Upper lobe of left lung (tissue), 6 donors: ENCODE data around the gene ATP8B3. TPM values are rescaled to one million over a fixed set of nuclear protein-coding genes. Genes with fewer than 3 reads are reported as not detected.

ENCODE experiments used
- ATAC-seq, 2 donors: fragments of 200-7000 bp; cut with Tn5 transposase; one replicate each; pipeline ENCODE4 v1.9.1; 2022; ENCODE audit warnings: mild to moderate bottlenecking in 2 of 2, moderate library complexity in 2 of 2; ENCODE audit not compliant: low FRiP score in 2 of 2
- DNase-seq, 2 donors: peaks; one replicate each; pipeline ENCODE4 v3.0.0-alpha.2; 2019 to 2020
- H3K27ac ChIP-seq, 4 donors: fragments of 200-600 bp; sonication (generic); one replicate each; pipeline ENCODE4 v1.5.1; 2016 to 2019
- H3K27me3 ChIP-seq, 4 donors: fragments of 200-600 bp; sonication (generic); one replicate each; pipeline ENCODE4 v1.5.1; 2017 to 2019
- H3K36me3 ChIP-seq, 4 donors: fragments of 200-600 bp; sonication (generic); one replicate each; pipeline ENCODE4 v1.5.1; 2016 to 2019
- H3K4me1 ChIP-seq, 4 donors: fragments of 200-600 bp; sonication (generic); one replicate each; pipeline ENCODE4 v1.5.1; 2018 to 2019
- H3K4me3 ChIP-seq, 4 donors: fragments of 200-600 bp; sonication (generic); one replicate each; pipeline ENCODE4 v1.5.1; 2017 to 2019; ENCODE audit warnings: mild to moderate bottlenecking in 2 of 4, moderate library complexity in 1 of 4
- H3K9me3 ChIP-seq, 4 donors: fragments of 200-600 bp; sonication (generic); one replicate each; pipeline ENCODE4 v1.5.1; 2018 to 2019
- CTCF ChIP-seq, 6 experiments: fragments of 450-650 bp in 4 of 6; fragments of 200-600 bp in 2 of 6; sonication (generic) in 2 of 6; IDR thresholded peaks; one replicate each; pipeline ENCODE4 v1.5.1; 2016 to 2019; ENCODE audit warnings: antibody characterized with exemption in 6 of 6
- EP300 ChIP-seq, 4 donors: sonication (generic); formaldehyde crosslinking; IDR thresholded peaks; one replicate each; pipeline ENCODE4 v1.5.1; 2017; ENCODE audit warnings: antibody characterized with exemption in 4 of 4, control low read depth in 2 of 4
- POLR2A ChIP-seq, 4 donors: fragments of 450-650 bp; IDR thresholded peaks; one replicate each; pipeline ENCODE4 v1.5.1; 2016 to 2017; ENCODE audit warnings: antibody characterized with exemption in 4 of 4, mild to moderate bottlenecking in 2 of 4
- POLR2AphosphoS5 ChIP-seq, 2 donors: sonication (generic); formaldehyde crosslinking; IDR thresholded peaks; one replicate each; pipeline ENCODE4 v1.5.1; 2017; ENCODE audit warnings: antibody characterized with exemption in 2 of 2
- WGBS, 2 donors: methylation state at CpG; one replicate each; pipeline ENCODE4 v1.1.5; 2017 to 2018; 5-methylcytosine and 5-hydroxymethylcytosine counted together
- total RNA-seq, 6 donors: library from RNA; depleted of rRNA in 4 of 6; stranded (reverse); fragments of >200 nt in 4 of 6; gene quantifications; one replicate each; pipeline versions ENCODE4 v1.1.0 to v1.2.1, GENCODE V29; 2016 to 2021
- donor health status: DM: no; HTN: no; CAD: no; lungs with moderate emphysema.
- donor health status: DM: no; HTN: yes; CAD: no; lungs with severe emphysema.

ATP8B3 gene
- total RNA-seq, 6 donors from 2014 or later: under 0.01 to 6.2 (median 1.1) TPM

GRCh38 chr19:1750343-1751021, 61.6 kb downstream of the ATP8B3 start:
- Histone ChIP-seq H3K4me3 (no peak overlapping the region), H3K9me3 (no peaks in the 10 kb centered on the region)
- 3% methylated on average over 7 to 13 of the region's 14 CpGs for WGBS, 2 donors

GRCh38 chr19:1749373-1750342, 62.4 kb downstream of the ATP8B3 start:
- WGBS, 2 donors: 2 to 4% methylated on average over 25 to 43 of the region's 99 CpGs
- Histone ChIP-seq H3K27me3 (peaks cover 2 to 85% (median 62%) of the 10 kb centered on the region in 4 donors), H3K4me1 (peaks cover 23 to 50% (median 27%) of the 10 kb centered on the region in 4 donors), H3K36me3 (no peaks in the 10 kb centered on the region), H3K4me3 (peak overlapping the region in 3 of 4 donors; percentile 0 to 22 (median 13)), H3K27ac (no peak overlapping the region), H3K9me3 (no peaks in the 10 kb centered on the region)
- peak in 1 of 2 donors; percentile 83 for DNase-seq
- TF ChIP-seq CTCF (IDR thresholded peaks at IDR 0.05) (no peak), POLR2AphosphoS5 (IDR thresholded peaks at IDR 0.05) (no peak)
- no peak for ATAC-seq

More at GRCh38 chr19:1750343-1751021, 61.6 kb downstream of the ATP8B3 start:
- Histone ChIP-seq H3K4me1 (peaks cover 23 to 58% (median 27%) of the 10 kb centered on the region in 4 donors), H3K27ac (no peak overlapping the region), H3K27me3 (peaks cover 2 to 85% (median 60%) of the 10 kb centered on the region in 4 donors), H3K36me3 (no peaks in the 10 kb centered on the region)
- no peak for TF ChIP-seq POLR2A (IDR thresholded peaks at IDR 0.05)
- no peak for TF ChIP-seq EP300 (IDR thresholded peaks at IDR 0.05)
- TF ChIP-seq CTCF (IDR thresholded peaks at IDR 0.05): no peak
- no peak for TF ChIP-seq POLR2AphosphoS5 (IDR thresholded peaks at IDR 0.05)
- DNase-seq: no peak
- ATAC-seq: no peak

GRCh38 chr19:1748873-1749341, 63.2 kb downstream of the ATP8B3 start:
- DNase-seq: peak in 1 of 2 donors; percentile 69
- Histone ChIP-seq H3K4me3 (peak overlapping the region in 1 of 4 donors; percentile 15), H3K27me3 (peaks cover 2 to 89% (median 61%) of the 10 kb centered on the region in 4 donors), H3K4me1 (peaks cover 23 to 48% (median 27%) of the 10 kb centered on the region in 4 donors), H3K36me3 (no peaks in the 10 kb centered on the region), H3K27ac (no peak overlapping the region), H3K9me3 (no peaks in the 10 kb centered on the region)
- TF ChIP-seq POLR2AphosphoS5 (IDR thresholded peaks at IDR 0.05) (no peak), EP300 (IDR thresholded peaks at IDR 0.05) (no peak), CTCF (IDR thresholded peaks at IDR 0.05) (no peak), POLR2A (IDR thresholded peaks at IDR 0.05) (no peak)
- no peak for ATAC-seq
- WGBS, 2 donors: 9 to 11% methylated on average over 10 to 24 of the region's 45 CpGs

- no peaks in the 10 kb centered on the region for H3K9me3 ChIP-seq
- no peaks in the 10 kb centered on the region for H3K36me3 ChIP-seq
- peaks cover 23 to 45% (median 26%) of the 10 kb centered on the region in 4 donors for H3K4me1 ChIP-seq
- DNase-seq (peak in 1 of 2 donors; percentile 77), ATAC-seq (no peak)
- TF ChIP-seq EP300 (IDR thresholded peaks at IDR 0.05): no peak
- no peak for TF ChIP-seq POLR2A (IDR thresholded peaks at IDR 0.05)
- no peak for TF ChIP-seq POLR2AphosphoS5 (IDR thresholded peaks at IDR 0.05)
- no peak for TF ChIP-seq CTCF (IDR thresholded peaks at IDR 0.05)
- no peak overlapping the region for H3K27ac ChIP-seq
- H3K4me3 ChIP-seq: peak overlapping the region in 2 of 4 donors; percentile 15 to 18
- WGBS, 2 donors: 0 to 3% methylated on average over 6 to 32 of the region's 61 CpGs
- H3K27me3 ChIP-seq: peaks cover 2 to 87% (median 60%) of the 10 kb centered on the region in 4 donors
Observed at GRCh38 chr19:1748115-1748872, 63.8 kb downstream of the ATP8B3 start.
